ENCODE results near the gene EHD3. TPM values are rescaled to one million over a fixed set of nuclear protein-coding genes. Genes with fewer than 3 reads are reported as not detected.
A peak's percentile ranks its signal among the peaks of the same experiment; 100 is the strongest.

The EHD3 gene
- polyA plus RNA-seq, 1 experiment, result 39.8 TPM

DNA sequence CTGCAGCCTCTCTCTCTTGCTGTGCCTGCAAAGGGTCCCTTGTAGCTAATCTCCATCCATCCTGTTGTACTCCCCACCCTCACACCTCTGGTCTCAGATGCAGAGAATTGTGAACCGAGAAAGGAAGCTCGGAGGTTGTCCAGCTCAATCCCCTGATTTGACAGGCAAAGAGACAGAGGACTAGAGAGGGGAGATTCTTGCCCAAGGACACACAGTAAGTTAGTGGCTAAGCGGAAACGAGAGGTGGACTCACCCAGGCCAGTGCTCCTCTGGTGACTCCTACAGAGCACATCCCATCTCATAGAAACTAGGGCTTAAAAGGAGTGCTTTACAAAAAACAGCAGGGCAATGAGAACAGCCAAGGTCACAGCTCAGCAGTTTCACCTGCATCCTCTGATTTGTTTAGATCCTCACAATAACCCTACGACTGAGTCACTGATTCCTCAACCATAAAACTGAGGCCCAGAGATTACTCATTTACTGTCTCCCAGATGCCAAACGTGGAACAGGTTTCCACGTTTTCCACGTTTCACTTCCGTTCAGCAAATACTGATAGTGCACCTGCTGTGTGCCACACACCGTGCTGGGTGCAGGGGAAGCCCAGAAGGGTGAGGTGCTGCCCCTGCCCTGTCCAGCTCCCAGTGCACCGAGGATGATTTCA, 22.1 kb downstream of the EHD3 start:
- ChIA-PET POLR2A (interaction anchor here (1.2 kb wide), 1 partner anchor 8 kb away, joined by 3 read pairs; no protein-coding TSS in a partner anchor), CTCF (interaction anchor here (1.3 kb wide), 1 partner anchor 544 kb away, joined by 3 read pairs; no protein-coding TSS in a partner anchor)
- Histone ChIP-seq H3K27ac (ENCODE audit: low read depth, low read length) (peak overlapping the region; percentile 21), H3K27me3 (ENCODE audit: control insufficient read depth, insufficient read depth, low read length) (no peaks in the 10 kb centered on the region), H3K9me3 (ENCODE audit: control insufficient read depth, insufficient read depth, low read length) (no peaks in the 10 kb centered on the region; the same call in 1 of the 2 replicates), H3K4me3 (ENCODE audit: low read depth, low read length) (no peak overlapping the region)
- TF ChIP-seq, protein P1, sequence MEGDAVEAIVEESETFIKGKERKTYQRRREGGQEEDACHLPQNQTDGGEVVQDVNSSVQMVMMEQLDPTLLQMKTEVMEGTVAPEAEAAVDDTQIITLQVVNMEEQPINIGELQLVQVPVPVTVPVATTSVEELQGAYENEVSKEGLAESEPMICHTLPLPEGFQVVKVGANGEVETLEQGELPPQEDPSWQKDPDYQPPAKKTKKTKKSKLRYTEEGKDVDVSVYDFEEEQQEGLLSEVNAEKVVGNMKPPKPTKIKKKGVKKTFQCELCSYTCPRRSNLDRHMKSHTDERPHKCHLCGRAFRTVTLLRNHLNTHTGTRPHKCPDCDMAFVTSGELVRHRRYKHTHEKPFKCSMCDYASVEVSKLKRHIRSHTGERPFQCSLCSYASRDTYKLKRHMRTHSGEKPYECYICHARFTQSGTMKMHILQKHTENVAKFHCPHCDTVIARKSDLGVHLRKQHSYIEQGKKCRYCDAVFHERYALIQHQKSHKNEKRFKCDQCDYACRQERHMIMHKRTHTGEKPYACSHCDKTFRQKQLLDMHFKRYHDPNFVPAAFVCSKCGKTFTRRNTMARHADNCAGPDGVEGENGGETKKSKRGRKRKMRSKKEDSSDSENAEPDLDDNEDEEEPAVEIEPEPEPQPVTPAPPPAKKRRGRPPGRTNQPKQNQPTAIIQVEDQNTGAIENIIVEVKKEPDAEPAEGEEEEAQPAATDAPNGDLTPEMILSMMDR (IDR thresholded peaks at IDR 0.05; ENCODE audit: low read depth, low read length), result no peak
- DNase-seq (ENCODE audit: low read depth, low spot score), result no peak

DNA sequence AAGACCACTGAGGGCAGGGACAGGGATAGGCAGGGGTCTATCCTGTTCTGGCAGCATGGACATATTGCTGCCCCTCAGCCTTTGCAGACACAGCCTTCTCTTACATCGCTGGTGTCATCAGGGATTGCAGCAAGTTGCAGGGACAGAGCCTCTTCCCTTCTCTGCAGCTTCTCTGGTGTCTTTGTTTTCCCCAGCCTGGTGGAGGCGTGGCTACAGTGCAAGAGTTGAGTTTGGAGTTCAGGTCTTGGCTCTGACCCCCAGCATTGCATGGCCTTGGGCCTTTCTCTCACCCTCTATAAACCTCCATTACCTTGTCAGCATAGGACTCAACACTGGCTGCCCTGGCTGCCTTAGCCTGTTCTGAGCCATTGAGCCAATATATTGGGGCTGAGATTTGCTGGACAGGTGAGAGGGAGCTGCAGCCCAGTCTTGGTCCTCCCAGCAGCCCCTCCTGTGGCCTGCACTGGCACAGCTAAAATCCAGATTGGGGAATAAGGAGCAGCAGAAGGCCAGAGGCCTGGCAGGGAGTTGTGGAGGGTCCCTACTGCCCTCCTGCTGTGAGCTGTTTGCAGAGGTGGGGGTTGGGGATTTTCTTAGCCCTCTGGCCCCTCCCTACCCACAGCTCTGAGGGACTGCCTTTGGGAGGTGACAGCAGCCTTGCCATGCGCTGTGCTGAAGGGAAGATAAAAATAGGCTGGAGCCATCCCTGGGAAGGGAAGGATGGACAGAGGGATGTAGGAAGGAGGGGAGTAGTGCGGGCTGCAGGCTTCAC, 22.8 kb downstream of the EHD3 start:
- Histone ChIP-seq H3K9me3 (ENCODE audit: control insufficient read depth, insufficient read depth, low read length) (no peaks in the 10 kb centered on the region; the same call in 1 of the 2 replicates), H3K27ac (ENCODE audit: low read depth, low read length) (no peak overlapping the region), H3K4me3 (ENCODE audit: low read depth, low read length) (no peak overlapping the region), H3K27me3 (ENCODE audit: control insufficient read depth, insufficient read depth, low read length) (no peaks in the 10 kb centered on the region)
- CTCF ChIA-PET, result no interaction called here
- TF ChIP-seq, protein P1 (IDR thresholded peaks at IDR 0.05; ENCODE audit: low read depth, low read length), result no peak
- no peak for DNase-seq (ENCODE audit: low read depth, low spot score)
- POLR2A ChIA-PET, result interaction anchor here (1.2 kb wide), 1 partner anchor 9 kb away, joined by 3 read pairs; no protein-coding TSS in a partner anchor

DNA sequence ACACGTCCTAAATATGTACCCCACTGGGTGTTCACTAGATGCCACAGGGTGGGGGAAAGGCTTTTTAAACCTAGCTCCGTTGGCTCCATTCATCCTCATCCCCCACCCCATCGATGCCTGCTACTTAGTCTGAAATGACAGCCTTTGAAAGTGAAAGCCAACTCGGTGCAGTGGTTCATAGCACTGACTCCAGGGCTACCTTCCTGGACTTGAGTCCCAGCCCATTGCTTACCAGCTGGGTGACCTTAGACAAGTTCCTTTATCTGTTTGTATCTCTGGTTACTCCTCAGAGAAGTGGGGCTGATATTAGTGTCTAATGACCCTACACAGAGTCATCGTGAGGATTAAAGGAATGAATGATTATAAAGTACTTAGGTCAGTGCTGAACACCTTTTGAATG, 24.4 kb downstream of the EHD3 start:
- ChIA-PET POLR2A (no interaction called here), CTCF (interaction anchor here (0.6 to 1.1 kb wide), 3 partner anchors 13 to 204 kb away, joined by 3 to 4 read pairs (median 3); partner anchors contain the start of gene EHD3)
- Histone ChIP-seq H3K27ac (ENCODE audit: low read depth, low read length) (no peak overlapping the region), H3K4me3 (ENCODE audit: low read depth, low read length) (no peak overlapping the region), H3K9me3 (ENCODE audit: control insufficient read depth, insufficient read depth, low read length) (no peaks in the 10 kb centered on the region; the same call in 1 of the 2 replicates), H3K27me3 (ENCODE audit: control insufficient read depth, insufficient read depth, low read length) (no peaks in the 10 kb centered on the region)
- TF ChIP-seq, protein P1 (IDR thresholded peaks at IDR 0.05; ENCODE audit: low read depth, low read length), result no peak
- no peak for DNase-seq (ENCODE audit: low read depth, low spot score)

GRCh38 chr2:31259075-31259474, 25.1 kb downstream of the EHD3 start:
- ChIA-PET CTCF (interaction anchor here (0.6 to 1.1 kb wide), 2 partner anchors 26 to 203 kb away, joined by 3 to 4 read pairs; no protein-coding TSS in a partner anchor), POLR2A (interaction anchor here (0.6 kb wide), 1 partner anchor 11 kb away, joined by 3 read pairs; no protein-coding TSS in a partner anchor)
- no peak for DNase-seq (ENCODE audit: low read depth, low spot score)
- Histone ChIP-seq H3K4me3 (ENCODE audit: low read depth, low read length) (no peak overlapping the region), H3K27me3 (ENCODE audit: control insufficient read depth, insufficient read depth, low read length) (no peaks in the 10 kb centered on the region), H3K27ac (ENCODE audit: low read depth, low read length) (no peak overlapping the region), H3K9me3 (ENCODE audit: control insufficient read depth, insufficient read depth, low read length) (no peaks in the 10 kb centered on the region; the same call in 1 of the 2 replicates)
- TF ChIP-seq, protein P1 (IDR thresholded peaks at IDR 0.05; ENCODE audit: low read depth, low read length), result no peak
